Breast epithelium (tissue), 3 donors: ENCODE results near the gene HOOK1.

Experiments used
- POLR2A ChIP-seq: fragments of 450-650 bp; IDR thresholded peaks from one replicate; pipeline ENCODE4 v1.6.1; 2016; ENCODE audit warnings: antibody characterized with exemption, mild to moderate bottlenecking, moderate library complexity
- TF ChIP-seq, protein P1 (sequence below), 3 donors: fragments of 450-650 bp; IDR thresholded peaks; one replicate each; pipeline ENCODE4 v1.5.1; 2016 to 2017; ENCODE audit warnings: antibody characterized with exemption in 3 of 3, mild to moderate bottlenecking in 3 of 3, moderate library complexity in 3 of 3

DNA sequence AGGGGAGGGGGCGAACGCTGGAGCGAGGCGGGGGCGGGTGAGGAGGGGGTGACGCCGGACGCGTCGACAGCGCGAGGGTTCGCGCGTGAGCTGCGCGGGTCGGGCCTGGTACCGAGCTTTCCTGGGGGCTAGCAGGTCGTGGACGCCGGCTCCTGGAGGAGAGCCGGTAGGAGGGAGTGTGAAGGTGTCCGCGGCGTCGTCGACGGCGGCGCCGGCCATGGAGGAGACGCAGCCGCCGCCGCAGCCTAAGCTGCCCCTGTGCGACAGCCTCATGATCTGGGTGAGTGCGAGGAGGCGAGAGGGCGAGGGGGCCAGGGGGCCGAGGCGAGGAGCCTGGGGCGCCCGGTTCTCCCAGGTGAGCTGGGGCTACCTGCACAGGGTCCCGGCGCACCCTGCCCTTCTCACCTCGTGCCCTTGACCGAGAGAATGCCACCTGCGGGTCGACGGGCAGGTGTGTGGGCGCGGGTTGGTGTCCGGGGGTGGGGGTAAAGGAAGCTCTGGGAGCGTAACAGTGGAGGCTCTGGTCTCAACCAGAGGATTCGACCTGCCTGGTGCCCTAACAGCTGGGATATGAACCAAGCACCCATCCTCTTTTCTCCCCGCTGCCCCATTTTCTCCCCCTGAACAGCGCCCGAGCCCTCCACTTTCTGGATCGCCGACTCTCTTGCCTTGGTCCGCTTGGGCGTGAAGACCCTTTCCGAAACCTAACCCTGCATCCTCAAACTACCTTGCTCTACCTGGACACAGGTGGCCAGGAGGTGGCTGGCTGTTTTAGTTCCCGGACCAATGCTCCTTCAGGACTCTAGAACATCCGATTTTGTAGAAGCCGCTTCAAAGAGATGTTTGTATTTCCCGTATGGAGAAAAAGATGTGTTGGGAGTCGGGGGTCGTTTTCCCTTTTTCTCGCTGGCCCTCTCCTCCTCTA is at the start of gene HOOK1:
- TF ChIP-seq POLR2A: no peak
- TF ChIP-seq, protein P1, sequence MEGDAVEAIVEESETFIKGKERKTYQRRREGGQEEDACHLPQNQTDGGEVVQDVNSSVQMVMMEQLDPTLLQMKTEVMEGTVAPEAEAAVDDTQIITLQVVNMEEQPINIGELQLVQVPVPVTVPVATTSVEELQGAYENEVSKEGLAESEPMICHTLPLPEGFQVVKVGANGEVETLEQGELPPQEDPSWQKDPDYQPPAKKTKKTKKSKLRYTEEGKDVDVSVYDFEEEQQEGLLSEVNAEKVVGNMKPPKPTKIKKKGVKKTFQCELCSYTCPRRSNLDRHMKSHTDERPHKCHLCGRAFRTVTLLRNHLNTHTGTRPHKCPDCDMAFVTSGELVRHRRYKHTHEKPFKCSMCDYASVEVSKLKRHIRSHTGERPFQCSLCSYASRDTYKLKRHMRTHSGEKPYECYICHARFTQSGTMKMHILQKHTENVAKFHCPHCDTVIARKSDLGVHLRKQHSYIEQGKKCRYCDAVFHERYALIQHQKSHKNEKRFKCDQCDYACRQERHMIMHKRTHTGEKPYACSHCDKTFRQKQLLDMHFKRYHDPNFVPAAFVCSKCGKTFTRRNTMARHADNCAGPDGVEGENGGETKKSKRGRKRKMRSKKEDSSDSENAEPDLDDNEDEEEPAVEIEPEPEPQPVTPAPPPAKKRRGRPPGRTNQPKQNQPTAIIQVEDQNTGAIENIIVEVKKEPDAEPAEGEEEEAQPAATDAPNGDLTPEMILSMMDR (IDR thresholded peaks at IDR 0.05): no peak
